Measurements from ENCODE around the gene FRMPD1.

DNA sequence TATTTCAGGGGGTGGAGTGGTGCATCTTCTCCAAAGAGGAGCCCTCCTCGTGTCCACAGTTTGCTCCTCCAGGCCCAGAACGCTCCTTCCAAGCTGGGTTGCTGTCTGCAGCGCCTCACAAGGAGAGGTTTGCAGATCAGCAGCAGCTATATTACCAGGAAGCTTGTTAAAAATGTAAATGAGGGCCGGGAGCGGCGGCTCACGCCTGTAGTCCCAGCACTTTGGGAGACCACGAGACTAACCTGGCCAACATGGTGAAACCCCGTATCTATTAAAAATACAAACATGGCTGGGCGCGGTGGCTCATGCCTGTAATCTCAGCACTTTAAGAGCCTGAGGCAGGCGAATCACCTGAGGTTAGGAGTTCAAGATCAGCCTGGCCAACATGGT is 25.0 kb upstream of the FRMPD1 start:
- TF ChIP-seq EZH2 (IDR thresholded peaks at IDR 0.05; ENCODE audit: insufficient read depth, poor library complexity, severe bottlenecking) (no peak), EZH2phosphoT487 (IDR thresholded peaks at IDR 0.05; ENCODE audit: insufficient read depth, low read depth) (no peak)
